Measurements from ENCODE around the gene USP36.

- TF ChIP-seq CREB3L1 (IDR thresholded peaks at IDR 0.05; ENCODE audit: borderline replicate concordance, low read depth) (no peak), ZNF121 (CRISPR knock-in tag; conservative IDR thresholded peaks at IDR 0.05) (no peak), ZNF24 (IDR thresholded peaks at IDR 0.05) (no peak), EZH2 (IDR thresholded peaks at IDR 0.05; ENCODE audit: borderline replicate concordance, low read depth, low read length) (no peak), USF2 (CRISPR knock-in tag; IDR thresholded peaks at IDR 0.05) (no peak), RBM25 (IDR thresholded peaks at IDR 0.05; ENCODE audit: low read depth, low read length, severe bottlenecking) (no peak), RFX5 (IDR thresholded peaks at IDR 0.05; ENCODE audit: low read depth, low read length) (no peak), PATZ1 (CRISPR knock-in tag; IDR thresholded peaks at IDR 0.05; ENCODE audit: borderline replicate concordance) (no peak)
Observed at GRCh38 chr17:78823282-78824046, 17.1 kb downstream of the USP36 start.

All from K562 (cell line).